ENCODE results near the gene LEF1.

Gene LEF1

DNA sequence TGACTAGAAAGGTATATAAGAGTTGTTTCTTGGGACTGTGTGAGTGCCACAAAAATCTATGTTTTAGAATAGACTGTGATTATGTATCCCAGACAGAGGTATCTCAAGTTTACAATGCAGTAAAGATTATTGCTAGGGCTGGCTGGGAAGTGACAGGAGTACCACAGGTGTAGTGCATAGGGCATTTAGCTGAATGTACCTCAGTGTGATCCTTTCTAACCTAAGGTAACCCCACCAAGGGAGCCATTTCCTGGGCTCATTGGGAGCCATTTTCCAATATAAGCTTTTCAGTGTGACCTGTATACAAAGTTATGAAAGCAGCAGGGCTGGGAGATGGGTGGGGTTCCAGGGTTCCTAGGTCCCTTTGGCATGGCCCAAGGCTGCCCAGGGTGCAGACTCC, 6.1 kb upstream of the LEF1 start:
- no peak for ATAC-seq
- TF ChIP-seq, protein P1, sequence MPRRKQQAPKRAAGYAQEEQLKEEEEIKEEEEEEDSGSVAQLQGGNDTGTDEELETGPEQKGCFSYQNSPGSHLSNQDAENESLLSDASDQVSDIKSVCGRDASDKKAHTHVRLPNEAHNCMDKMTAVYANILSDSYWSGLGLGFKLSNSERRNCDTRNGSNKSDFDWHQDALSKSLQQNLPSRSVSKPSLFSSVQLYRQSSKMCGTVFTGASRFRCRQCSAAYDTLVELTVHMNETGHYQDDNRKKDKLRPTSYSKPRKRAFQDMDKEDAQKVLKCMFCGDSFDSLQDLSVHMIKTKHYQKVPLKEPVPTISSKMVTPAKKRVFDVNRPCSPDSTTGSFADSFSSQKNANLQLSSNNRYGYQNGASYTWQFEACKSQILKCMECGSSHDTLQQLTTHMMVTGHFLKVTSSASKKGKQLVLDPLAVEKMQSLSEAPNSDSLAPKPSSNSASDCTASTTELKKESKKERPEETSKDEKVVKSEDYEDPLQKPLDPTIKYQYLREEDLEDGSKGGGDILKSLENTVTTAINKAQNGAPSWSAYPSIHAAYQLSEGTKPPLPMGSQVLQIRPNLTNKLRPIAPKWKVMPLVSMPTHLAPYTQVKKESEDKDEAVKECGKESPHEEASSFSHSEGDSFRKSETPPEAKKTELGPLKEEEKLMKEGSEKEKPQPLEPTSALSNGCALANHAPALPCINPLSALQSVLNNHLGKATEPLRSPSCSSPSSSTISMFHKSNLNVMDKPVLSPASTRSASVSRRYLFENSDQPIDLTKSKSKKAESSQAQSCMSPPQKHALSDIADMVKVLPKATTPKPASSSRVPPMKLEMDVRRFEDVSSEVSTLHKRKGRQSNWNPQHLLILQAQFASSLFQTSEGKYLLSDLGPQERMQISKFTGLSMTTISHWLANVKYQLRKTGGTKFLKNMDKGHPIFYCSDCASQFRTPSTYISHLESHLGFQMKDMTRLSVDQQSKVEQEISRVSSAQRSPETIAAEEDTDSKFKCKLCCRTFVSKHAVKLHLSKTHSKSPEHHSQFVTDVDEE (CRISPR knock-in tag; IDR thresholded peaks at IDR 0.05) = no peak
- no peak for TF ChIP-seq CREB5 (CRISPR knock-in tag; IDR thresholded peaks at IDR 0.05; ENCODE audit: low read depth)
- no peak for TF ChIP-seq OSR1 (CRISPR knock-in tag; IDR thresholded peaks at IDR 0.05)
- TF ChIP-seq PPARA (CRISPR knock-in tag; IDR thresholded peaks at IDR 0.05; ENCODE audit: borderline replicate concordance) = no peak

GRCh38 chr4:108173599-108174057, 4.9 kb upstream of the LEF1 start:
- no peak for ATAC-seq
- TF ChIP-seq ZNF70 (CRISPR knock-in tag; IDR thresholded peaks at IDR 0.05) = no peak
- TF ChIP-seq POU6F1 (CRISPR knock-in tag; IDR thresholded peaks at IDR 0.05; ENCODE audit: borderline replicate concordance, low read depth) = no peak
- TF ChIP-seq ISL1 (CRISPR knock-in tag; IDR thresholded peaks at IDR 0.05) = no peak
- TF ChIP-seq CREB5 (CRISPR knock-in tag; IDR thresholded peaks at IDR 0.05; ENCODE audit: low read depth) = no peak
- no peak for TF ChIP-seq PPARA (CRISPR knock-in tag; IDR thresholded peaks at IDR 0.05; ENCODE audit: borderline replicate concordance)
- TF ChIP-seq RARB (CRISPR knock-in tag; IDR thresholded peaks at IDR 0.05) = no peak
- TF ChIP-seq, protein P2, sequence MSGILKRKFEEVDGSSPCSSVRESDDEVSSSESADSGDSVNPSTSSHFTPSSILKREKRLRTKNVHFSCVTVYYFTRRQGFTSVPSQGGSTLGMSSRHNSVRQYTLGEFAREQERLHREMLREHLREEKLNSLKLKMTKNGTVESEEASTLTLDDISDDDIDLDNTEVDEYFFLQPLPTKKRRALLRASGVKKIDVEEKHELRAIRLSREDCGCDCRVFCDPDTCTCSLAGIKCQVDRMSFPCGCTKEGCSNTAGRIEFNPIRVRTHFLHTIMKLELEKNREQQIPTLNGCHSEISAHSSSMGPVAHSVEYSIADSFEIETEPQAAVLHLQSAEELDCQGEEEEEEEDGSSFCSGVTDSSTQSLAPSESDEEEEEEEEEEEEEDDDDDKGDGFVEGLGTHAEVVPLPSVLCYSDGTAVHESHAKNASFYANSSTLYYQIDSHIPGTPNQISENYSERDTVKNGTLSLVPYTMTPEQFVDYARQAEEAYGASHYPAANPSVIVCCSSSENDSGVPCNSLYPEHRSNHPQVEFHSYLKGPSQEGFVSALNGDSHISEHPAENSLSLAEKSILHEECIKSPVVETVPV (CRISPR knock-in tag; IDR thresholded peaks at IDR 0.05) = no peak
- TF ChIP-seq ESRRG (CRISPR knock-in tag; IDR thresholded peaks at IDR 0.05) = no peak
- no peak for TF ChIP-seq ZNF8 (CRISPR knock-in tag; IDR thresholded peaks at IDR 0.05)
- TF ChIP-seq TCF4 (CRISPR knock-in tag; IDR thresholded peaks at IDR 0.05; ENCODE audit: borderline replicate concordance) = no peak
- TF ChIP-seq ZNF565 (CRISPR knock-in tag; conservative IDR thresholded peaks at IDR 0.05; ENCODE audit: low read depth) = no peak
- TF ChIP-seq BACH2 (CRISPR knock-in tag; IDR thresholded peaks at IDR 0.05; ENCODE audit: borderline replicate concordance) = no peak
- no peak for TF ChIP-seq SNAI2 (CRISPR knock-in tag; IDR thresholded peaks at IDR 0.05)
- no peak for TF ChIP-seq TOX (CRISPR knock-in tag; IDR thresholded peaks at IDR 0.05; ENCODE audit: borderline replicate concordance)
- TF ChIP-seq GLIS3 (CRISPR knock-in tag; IDR thresholded peaks at IDR 0.05) = no peak

- ATAC-seq = peak; percentile 51
- TF ChIP-seq TCF4 (CRISPR knock-in tag; IDR thresholded peaks at IDR 0.05; ENCODE audit: borderline replicate concordance) = no peak
- TF ChIP-seq PPARA (CRISPR knock-in tag; IDR thresholded peaks at IDR 0.05; ENCODE audit: borderline replicate concordance) = no peak
- TF ChIP-seq ESRRG (CRISPR knock-in tag; IDR thresholded peaks at IDR 0.05) = no peak
- TF ChIP-seq OSR1 (CRISPR knock-in tag; IDR thresholded peaks at IDR 0.05) = no peak
- TF ChIP-seq ISL1 (CRISPR knock-in tag; IDR thresholded peaks at IDR 0.05) = no peak
- no peak for TF ChIP-seq TOX (CRISPR knock-in tag; IDR thresholded peaks at IDR 0.05; ENCODE audit: borderline replicate concordance)
- TF ChIP-seq SNAI2 (CRISPR knock-in tag; IDR thresholded peaks at IDR 0.05) = no peak
- TF ChIP-seq, protein P2 (CRISPR knock-in tag; IDR thresholded peaks at IDR 0.05) = no peak
- TF ChIP-seq CREB5 (CRISPR knock-in tag; IDR thresholded peaks at IDR 0.05; ENCODE audit: low read depth) = no peak
- TF ChIP-seq ARNTL (CRISPR knock-in tag; IDR thresholded peaks at IDR 0.05; ENCODE audit: borderline replicate concordance, low read depth) = no peak
- TF ChIP-seq POU6F1 (CRISPR knock-in tag; IDR thresholded peaks at IDR 0.05; ENCODE audit: borderline replicate concordance, low read depth) = no peak
- no peak for TF ChIP-seq RARB (CRISPR knock-in tag; IDR thresholded peaks at IDR 0.05)
- TF ChIP-seq PATZ1 (CRISPR knock-in tag; IDR thresholded peaks at IDR 0.05; ENCODE audit: borderline replicate concordance) = no peak
These were observed 4.2 kb upstream of the LEF1 start for GRCh38 chr4:108172753-108173598.

All from SK-N-SH treated with all-trans-retinoic acid at 6 μM for 48 hours (cell line).